ENCODE results near the gene SCARB1.

GRCh38 chr12:124856132-124856841 lies 7.4 kb downstream of the SCARB1 start:
- TF ChIP-seq EP300 (IDR thresholded peaks at IDR 0.05) (no peak), CTCF (IDR thresholded peaks at IDR 0.05) (peak in 2 of 3 donors; percentile 44 to 49), POLR2A (IDR thresholded peaks at IDR 0.05) (no peak)
